Breast epithelium (tissue), 4 donors: ENCODE measurements around the gene FBXL4. TPM values are rescaled to one million over a fixed set of nuclear protein-coding genes. Genes with fewer than 3 reads are reported as not detected.

Experiments used
- DNase-seq, 2 donors: peaks; one replicate each; pipeline ENCODE4 v3.0.0-alpha.2; 2019; ENCODE audit warnings: low spot score in 2 of 2
- H3K27ac ChIP-seq, 2 donors: fragments of 200-600 bp; sonication (generic) in 1 of 2; one replicate each; pipeline ENCODE4 v1.5.1; 2016 to 2019; ENCODE audit warnings: mild to moderate bottlenecking in 1 of 2
- H3K27me3 ChIP-seq, 2 donors: fragments of 200-600 bp; sonication (generic) in 1 of 2; one replicate each; pipeline versions ENCODE4 v1.5.1 to v1.6.0; 2017 to 2019; ENCODE audit warnings: control low read depth in 1 of 2, mild to moderate bottlenecking in 1 of 2
- H3K36me3 ChIP-seq: fragments of 200-600 bp; one replicate; pipeline ENCODE4 v1.5.1; 2019
- H3K4me1 ChIP-seq, 2 donors: fragments of 200-600 bp; sonication (generic); one replicate each; pipeline ENCODE4 v1.5.1; 2016 to 2019; ENCODE audit warnings: control low read depth in 1 of 2
- H3K4me3 ChIP-seq, 3 donors: fragments of 200-600 bp; sonication (generic); 1 replicate in 2 of 3; 2 replicates in 1 of 3; pipeline ENCODE4 v1.5.1; 2016 to 2019; ENCODE audit warnings: mild to moderate bottlenecking in 3 of 3, moderate library complexity in 2 of 3
- H3K9me3 ChIP-seq, 2 donors: fragments of 200-600 bp; sonication (generic) in 1 of 2; one replicate each; pipeline ENCODE4 v1.5.1; 2016 to 2019; ENCODE audit warnings: control low read depth in 1 of 2
- POLR2A ChIP-seq: fragments of 450-650 bp; IDR thresholded peaks from one replicate; pipeline ENCODE4 v1.6.1; 2016; ENCODE audit warnings: antibody characterized with exemption, mild to moderate bottlenecking, moderate library complexity
- POLR2AphosphoS5 ChIP-seq, 3 donors: sonication (generic); formaldehyde crosslinking; IDR thresholded peaks; one replicate each; pipeline ENCODE4 v1.6.1; 2017; ENCODE audit warnings: antibody characterized with exemption in 3 of 3
- intact Hi-C: fragments of 100-400 bp; cut with DNase I; formaldehyde crosslinking; loops from one replicate; pipeline ENCODE4 v1.15.1; 2023; ENCODE audit warnings: low total_unique reads
- total RNA-seq, 3 donors: library from RNA; depleted of rRNA; stranded (reverse); fragments of >200 nt; gene quantifications; one replicate each; pipeline ENCODE4 v1.1.0, GENCODE V29; 2016
- TF ChIP-seq, protein P1 (sequence below), 3 donors: fragments of 450-650 bp; IDR thresholded peaks; one replicate each; pipeline ENCODE4 v1.5.1; 2016 to 2017; ENCODE audit warnings: antibody characterized with exemption in 3 of 3, mild to moderate bottlenecking in 3 of 3, moderate library complexity in 3 of 3

FBXL4 gene
- total RNA-seq, 3 donors from 2014 or later, result 20.6 to 39.4 (median 21.6) TPM

DNA sequence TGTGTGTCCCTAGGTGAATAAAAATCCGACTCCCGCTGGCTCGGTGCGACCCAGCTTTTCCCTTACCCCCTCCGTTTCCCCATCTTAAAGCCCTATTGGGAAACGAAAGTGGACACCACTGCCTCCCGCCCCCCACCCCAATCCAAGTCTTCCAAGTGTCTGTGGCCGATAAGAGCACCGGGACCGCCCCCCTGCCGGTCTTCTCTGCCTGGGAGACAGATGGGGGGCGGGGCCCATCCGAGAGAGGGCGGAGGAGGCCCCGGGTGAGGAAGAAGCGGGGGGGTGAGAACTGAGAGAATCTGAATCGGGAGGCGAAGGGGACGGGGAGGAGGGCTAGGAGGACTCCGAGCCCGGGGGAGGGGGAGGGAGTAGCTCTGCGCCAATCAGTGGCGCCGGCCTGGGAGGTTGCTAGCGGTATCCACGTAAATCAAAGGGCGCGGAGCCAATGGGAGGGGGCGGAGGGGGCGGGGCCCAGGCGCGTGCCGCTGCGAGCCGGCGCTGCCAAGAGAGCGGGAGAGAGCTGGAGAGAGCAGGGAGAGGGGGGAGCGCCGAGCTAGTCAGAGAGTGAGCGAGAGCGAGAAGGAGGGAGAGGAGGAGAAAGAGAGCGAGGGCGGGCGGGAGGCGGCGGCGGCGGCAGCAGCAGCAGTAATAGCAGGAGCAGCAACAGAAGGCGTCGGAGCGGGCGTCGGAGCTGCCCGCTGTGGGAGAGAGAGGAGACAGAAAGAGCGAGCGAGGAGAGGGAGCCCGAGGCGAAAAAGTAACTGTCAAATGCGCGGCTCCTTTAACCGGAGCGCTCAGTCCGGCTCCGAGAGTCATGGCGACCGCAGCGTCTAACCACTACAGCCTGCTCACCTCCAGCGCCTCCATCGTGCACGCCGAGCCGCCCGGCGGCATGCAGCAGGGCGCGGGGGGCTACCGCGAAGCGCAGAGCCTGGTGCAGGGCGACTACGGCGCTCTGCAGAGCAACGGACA lies 113.4 kb downstream of the FBXL4 start, which contains the start of gene POU3F2:
Gene POU3F2, plus strand, starts transcription at position 515 of the 972 bp plus-strand sequence. Its CDS starts 300 bp downstream, at position 815.
- Histone ChIP-seq H3K27ac (no peak within 1 kb of the TSS), H3K4me1 (peaks cover 19 to 21% of the 10 kb centered on the region in 2 donors), H3K9me3 (no peaks in the 10 kb centered on the region), H3K36me3 (no peaks in the 10 kb centered on the region), H3K27me3 (peaks cover 14 to 97% of the 10 kb centered on the region in 2 donors), H3K4me3 (peak within 1 kb of the TSS; percentile 44 to 74 (median 57))
- DNase-seq, result no peak
- intact Hi-C loops, result no loop called here
- TF ChIP-seq POLR2AphosphoS5 (IDR thresholded peaks at IDR 0.05) (no peak), POLR2A (no peak)

DNA sequence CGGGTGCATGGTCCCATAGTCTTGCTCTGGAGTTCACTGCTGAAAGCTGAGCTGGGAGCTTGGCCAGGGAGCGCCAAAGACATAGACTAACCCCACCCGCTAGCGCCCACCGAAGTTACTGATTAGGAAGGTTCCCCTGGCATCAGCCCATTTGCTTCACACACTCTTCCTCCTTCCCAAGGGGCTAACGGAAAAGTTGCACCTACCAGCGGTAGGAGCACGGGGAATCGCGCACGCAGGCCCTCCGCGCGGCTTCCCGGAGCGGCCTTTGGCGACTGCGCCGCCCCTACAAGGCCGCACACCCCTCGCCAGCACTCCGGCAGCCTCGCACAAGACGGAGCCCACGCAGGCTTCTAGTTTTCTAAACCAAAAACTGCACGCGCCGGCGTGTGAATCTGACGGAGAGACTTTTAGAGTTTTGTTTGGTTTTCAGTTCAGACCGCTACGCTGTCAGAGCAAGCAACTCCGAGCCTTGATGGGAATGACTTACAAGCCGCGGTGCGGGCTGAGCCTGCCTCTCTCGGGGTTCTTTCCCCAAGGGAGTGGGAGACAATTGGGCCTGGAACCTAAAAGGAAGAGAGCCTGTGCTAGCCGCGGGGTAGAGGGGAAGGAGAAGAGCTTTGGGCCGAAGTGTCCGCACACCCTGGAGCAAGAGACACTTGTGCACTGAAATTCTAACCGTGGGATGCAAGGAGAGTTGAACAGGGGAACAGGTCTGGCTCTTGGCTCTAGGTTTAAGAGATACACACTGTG lies 114.3 kb downstream of the FBXL4 start:
- peaks cover 19 to 21% of the 10 kb centered on the region in 2 donors for H3K4me1 ChIP-seq
- no peaks in the 10 kb centered on the region for H3K36me3 ChIP-seq
- no peak for DNase-seq
- H3K27me3 ChIP-seq, result peaks cover 14 to 97% of the 10 kb centered on the region in 2 donors
- H3K27ac ChIP-seq, result no peak overlapping the region
- H3K9me3 ChIP-seq, result no peaks in the 10 kb centered on the region
- TF ChIP-seq, protein P1, sequence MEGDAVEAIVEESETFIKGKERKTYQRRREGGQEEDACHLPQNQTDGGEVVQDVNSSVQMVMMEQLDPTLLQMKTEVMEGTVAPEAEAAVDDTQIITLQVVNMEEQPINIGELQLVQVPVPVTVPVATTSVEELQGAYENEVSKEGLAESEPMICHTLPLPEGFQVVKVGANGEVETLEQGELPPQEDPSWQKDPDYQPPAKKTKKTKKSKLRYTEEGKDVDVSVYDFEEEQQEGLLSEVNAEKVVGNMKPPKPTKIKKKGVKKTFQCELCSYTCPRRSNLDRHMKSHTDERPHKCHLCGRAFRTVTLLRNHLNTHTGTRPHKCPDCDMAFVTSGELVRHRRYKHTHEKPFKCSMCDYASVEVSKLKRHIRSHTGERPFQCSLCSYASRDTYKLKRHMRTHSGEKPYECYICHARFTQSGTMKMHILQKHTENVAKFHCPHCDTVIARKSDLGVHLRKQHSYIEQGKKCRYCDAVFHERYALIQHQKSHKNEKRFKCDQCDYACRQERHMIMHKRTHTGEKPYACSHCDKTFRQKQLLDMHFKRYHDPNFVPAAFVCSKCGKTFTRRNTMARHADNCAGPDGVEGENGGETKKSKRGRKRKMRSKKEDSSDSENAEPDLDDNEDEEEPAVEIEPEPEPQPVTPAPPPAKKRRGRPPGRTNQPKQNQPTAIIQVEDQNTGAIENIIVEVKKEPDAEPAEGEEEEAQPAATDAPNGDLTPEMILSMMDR (IDR thresholded peaks at IDR 0.05), result no peak
- no peak for TF ChIP-seq POLR2AphosphoS5 (IDR thresholded peaks at IDR 0.05)
- no peak for TF ChIP-seq POLR2A
- H3K4me3 ChIP-seq, result peak overlapping the region; percentile 44 to 74 (median 57)
- intact Hi-C loops, result no loop called here

DNA sequence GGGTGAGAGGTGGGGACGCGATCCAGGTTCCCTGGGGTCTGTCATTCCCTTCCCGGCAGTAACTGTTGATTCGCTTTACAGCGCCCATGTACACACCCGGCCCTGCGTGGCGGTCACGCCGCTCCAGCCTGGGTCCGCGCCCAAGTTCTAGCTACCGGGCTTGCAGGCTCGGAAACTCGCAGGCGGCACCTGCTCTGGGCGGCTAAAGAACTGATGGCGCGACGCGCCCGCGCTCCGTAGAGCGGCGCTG lies 114.8 kb downstream of the FBXL4 start:
- TF ChIP-seq POLR2AphosphoS5 (IDR thresholded peaks at IDR 0.05) (no peak), POLR2A (no peak)
- TF ChIP-seq, protein P1 (IDR thresholded peaks at IDR 0.05), result no peak
- Histone ChIP-seq H3K9me3 (no peaks in the 10 kb centered on the region), H3K4me1 (peaks cover 19 to 21% of the 10 kb centered on the region in 2 donors), H3K27me3 (peaks cover 14 to 97% of the 10 kb centered on the region in 2 donors), H3K36me3 (no peaks in the 10 kb centered on the region), H3K27ac (no peak overlapping the region), H3K4me3 (peak overlapping the region; percentile 44 to 74 (median 57))
- no peak for DNase-seq
- intact Hi-C loops, result no loop called here

DNA sequence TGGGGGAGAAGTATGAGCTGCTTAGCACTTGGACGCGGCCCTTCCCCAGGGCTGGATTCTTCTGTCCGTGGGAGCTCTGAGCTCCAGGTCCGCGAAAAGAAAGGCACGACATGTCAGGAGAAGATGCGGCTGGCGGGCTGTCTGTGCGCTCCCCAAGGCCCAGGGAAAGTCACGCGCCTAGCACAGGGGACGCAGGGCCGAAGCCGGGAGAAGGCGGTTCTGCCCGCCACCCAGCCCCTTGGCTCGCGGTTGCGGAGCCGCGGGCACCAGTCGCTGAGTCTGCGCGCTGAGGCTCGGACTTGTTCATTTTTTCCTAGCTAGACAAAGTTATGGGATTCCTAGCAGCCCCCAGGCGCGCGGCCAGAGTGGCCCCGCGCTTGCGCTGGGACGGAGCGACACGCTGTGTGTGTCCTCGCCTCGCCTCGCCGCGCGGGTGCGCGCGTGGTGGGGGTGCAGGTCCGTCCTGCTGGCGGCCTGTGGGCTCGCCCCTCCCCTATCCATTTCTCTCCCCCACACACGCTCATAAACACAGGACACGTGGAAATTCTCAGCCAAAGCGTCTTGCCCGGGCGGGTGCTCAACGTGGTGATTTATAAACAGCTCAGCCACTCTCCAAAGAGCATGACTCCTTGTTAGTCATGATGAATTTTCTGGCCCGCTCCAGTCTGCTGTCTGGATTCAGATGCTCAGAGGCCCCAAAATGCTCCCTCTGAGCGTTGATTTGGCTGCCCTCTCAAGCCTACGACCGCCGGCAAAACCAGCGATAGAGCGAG lies 115.3 kb downstream of the FBXL4 start:
- TF ChIP-seq POLR2AphosphoS5 (IDR thresholded peaks at IDR 0.05) (no peak), POLR2A (no peak)
- TF ChIP-seq, protein P1 (IDR thresholded peaks at IDR 0.05), result no peak
- peaks cover 19 to 21% of the 10 kb centered on the region in 2 donors for H3K4me1 ChIP-seq
- no peaks in the 10 kb centered on the region for H3K9me3 ChIP-seq
- peaks cover 18 to 97% of the 10 kb centered on the region in 2 donors for H3K27me3 ChIP-seq
- no peak overlapping the region for H3K27ac ChIP-seq
- intact Hi-C loops, result no loop called here
- DNase-seq, result no peak
- no peaks in the 10 kb centered on the region for H3K36me3 ChIP-seq
- H3K4me3 ChIP-seq, result peak overlapping the region; percentile 44 to 74 (median 57)

DNA sequence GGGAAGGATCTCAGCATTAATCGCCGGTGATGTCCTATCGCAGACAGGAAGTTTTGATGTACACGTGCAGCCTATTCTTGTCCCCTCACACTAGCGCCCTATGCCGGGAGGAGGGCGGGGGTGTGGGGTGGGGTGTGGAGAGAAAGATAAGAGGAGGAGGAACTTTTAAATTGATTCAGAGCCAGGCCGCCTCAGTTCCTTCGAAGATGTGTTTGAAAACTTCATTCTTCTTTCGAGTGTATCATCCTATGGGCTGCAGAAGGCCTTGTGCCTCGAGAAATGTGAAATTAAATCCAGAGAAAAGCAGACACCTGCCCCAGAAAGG lies 115.8 kb downstream of the FBXL4 start:
- Histone ChIP-seq H3K4me3 (peak overlapping the region in 2 of 3 donors; percentile 57 to 74), H3K27ac (no peak overlapping the region), H3K9me3 (no peaks in the 10 kb centered on the region), H3K27me3 (peaks cover 18 to 97% of the 10 kb centered on the region in 2 donors), H3K36me3 (no peaks in the 10 kb centered on the region), H3K4me1 (peaks cover 19 to 21% of the 10 kb centered on the region in 2 donors)
- no peak for DNase-seq
- intact Hi-C loops, result no loop called here
- TF ChIP-seq POLR2A, result no peak
- TF ChIP-seq, protein P1 (IDR thresholded peaks at IDR 0.05), result no peak
